Prostate gland (tissue), 2 donors: Measurements from ENCODE around the gene DPYD. TPM values are rescaled to one million over a fixed set of nuclear protein-coding genes. Genes with fewer than 3 reads are reported as not detected.

Source experiments
- DNase-seq: peaks from one replicate; pipeline ENCODE4 v3.0.0-alpha.2; 2019; ENCODE audit warnings: low spot score
- H3K27ac ChIP-seq, 2 donors: fragments of 200-600 bp; sonication (generic); 2 replicates each; pipeline ENCODE4 v1.5.1; 2017 to 2019
- H3K27me3 ChIP-seq: fragments of 200-600 bp; sonication (generic); replicated peaks from 2 replicates; pipeline ENCODE4 v1.5.1; 2019; ENCODE audit not compliant: insufficient read depth
- H3K36me3 ChIP-seq, 2 donors: fragments of 200-600 bp; sonication (generic); 1 replicate in 1 of 2; 2 replicates in 1 of 2; pipeline versions ENCODE4 v1.5.1 to v1.8.1; 2017 to 2019
- H3K4me1 ChIP-seq: fragments of 200-600 bp; sonication (generic); replicated peaks from 2 replicates; pipeline ENCODE4 v1.5.1; 2019
- H3K4me3 ChIP-seq, 2 donors: fragments of 200-600 bp; sonication (generic); 2 replicates each; pipeline ENCODE4 v1.5.1; 2017 to 2019
- H3K9me3 ChIP-seq: fragments of 200-600 bp; sonication (generic); 2 replicates; pipeline ENCODE4 v1.5.1; 2017
- CTCF ChIP-seq, 4 experiments: fragments of 200-600 bp in 2 of 4; fragments of 450-650 bp in 2 of 4; sonication (generic) in 2 of 4; IDR thresholded peaks; 1 replicate in 3 of 4; 2 replicates in 1 of 4; pipeline ENCODE4 v1.5.1; 2016 to 2019; ENCODE audit warnings: antibody characterized with exemption in 4 of 4, mild to moderate bottlenecking in 2 of 4, moderate library complexity in 2 of 4
- POLR2A ChIP-seq: fragments of 450-650 bp; IDR thresholded peaks from one replicate; pipeline ENCODE4 v1.6.1; 2016; ENCODE audit warnings: antibody characterized with exemption, mild to moderate bottlenecking
- POLR2AphosphoS5 ChIP-seq: sonication (generic); formaldehyde crosslinking; IDR thresholded peaks from one replicate; pipeline ENCODE4 v1.6.1; 2017; ENCODE audit warnings: antibody characterized with exemption
- WGBS: methylation state at CpG from one replicate; pipeline ENCODE4 v1.1.5; 2018; 5-methylcytosine and 5-hydroxymethylcytosine counted together
- intact Hi-C: fragments of 100-400 bp; cut with DNase I; formaldehyde crosslinking; loops from one replicate; pipeline ENCODE4 v1.14.2; 2022
- total RNA-seq, 2 donors: library from RNA; depleted of rRNA; stranded (reverse); fragments of >200 nt; gene quantifications; one replicate each; pipeline ENCODE4 v1.1.0, GENCODE V29; 2016

Gene DPYD
- total RNA-seq, 2 donors from 2014 or later: 18.2 to 19.7 TPM

DNA sequence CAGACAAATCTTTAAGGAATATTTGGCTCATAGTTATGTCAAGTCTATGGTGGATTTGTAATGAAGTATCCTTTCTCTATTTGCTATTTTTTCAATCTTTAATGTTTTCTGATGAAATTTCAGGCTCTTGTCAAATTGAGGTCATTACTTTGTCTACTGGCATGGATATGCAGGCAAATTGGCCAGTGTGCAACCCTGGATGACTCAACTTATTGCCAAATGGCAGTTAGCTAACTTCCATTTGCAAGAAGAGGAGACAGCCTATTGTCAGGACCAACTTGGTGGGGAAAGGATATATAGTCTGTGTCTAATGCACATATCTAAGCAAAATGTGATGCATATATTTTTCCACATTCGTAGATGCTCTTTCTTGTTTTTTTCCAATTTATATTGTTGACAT lies 668.8 kb downstream of the DPYD start:
- TF ChIP-seq POLR2A: no peak
- TF ChIP-seq CTCF (IDR thresholded peaks at IDR 0.05): no peak
- TF ChIP-seq POLR2AphosphoS5: no peak
- H3K36me3 ChIP-seq: no peaks in the 10 kb centered on the region
- DNase-seq: no peak

DNA sequence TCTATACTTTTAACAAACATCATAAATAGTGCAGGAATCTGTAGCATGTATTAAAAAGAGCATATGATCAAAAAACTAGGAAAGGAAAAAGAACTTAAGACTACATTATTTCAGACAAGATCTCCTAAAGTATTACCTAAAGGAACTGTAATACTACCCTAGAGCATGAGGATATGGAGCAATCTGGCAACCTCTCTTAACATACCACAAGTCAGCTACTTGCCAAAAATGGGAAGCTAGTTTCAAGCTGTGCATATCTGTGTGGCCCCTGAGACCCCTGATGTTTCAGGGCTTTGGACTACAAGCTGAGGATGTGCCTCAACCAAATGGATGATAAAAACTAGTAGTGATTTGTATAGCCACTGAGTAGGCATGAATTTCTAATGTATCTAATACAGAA lies 673.6 kb downstream of the DPYD start:
- no peaks in the 10 kb centered on the region for H3K27me3 ChIP-seq
- intact Hi-C loops: no loop called here
- H3K36me3 ChIP-seq: no peaks in the 10 kb centered on the region
- DNase-seq: no peak
- TF ChIP-seq POLR2A (no peak), POLR2AphosphoS5 (no peak), CTCF (IDR thresholded peaks at IDR 0.05) (no peak)
- no peak overlapping the region for H3K4me3 ChIP-seq
- no peaks in the 10 kb centered on the region for H3K9me3 ChIP-seq
- H3K4me1 ChIP-seq: no peaks in the 10 kb centered on the region
- H3K27ac ChIP-seq: no peak overlapping the region

More for the DNA sequence above, 668.8 kb downstream of the DPYD start:
- no peak overlapping the region for H3K27ac ChIP-seq
- 97% methylated on average over 1 of the region's 1 CpG for WGBS
- intact Hi-C loops: no loop called here
- H3K4me1 ChIP-seq: no peaks in the 10 kb centered on the region
- H3K27me3 ChIP-seq: no peaks in the 10 kb centered on the region
- no peaks in the 10 kb centered on the region for H3K9me3 ChIP-seq
- H3K4me3 ChIP-seq: no peak overlapping the region

GRCh38 chr1:97245682-97246081 lies 675.2 kb downstream of the DPYD start:
- TF ChIP-seq CTCF (IDR thresholded peaks at IDR 0.05): no peak
- no peak for TF ChIP-seq POLR2AphosphoS5
- TF ChIP-seq POLR2A: no peak
- DNase-seq: no peak
- H3K27ac ChIP-seq: no peak overlapping the region
- no peaks in the 10 kb centered on the region for H3K27me3 ChIP-seq
- H3K4me1 ChIP-seq: no peaks in the 10 kb centered on the region
- intact Hi-C loops: no loop called here
- H3K36me3 ChIP-seq: no peaks in the 10 kb centered on the region
- no peak overlapping the region for H3K4me3 ChIP-seq
- H3K9me3 ChIP-seq: no peaks in the 10 kb centered on the region
- 71% methylated on average over 1 of the region's 1 CpG for WGBS

GRCh38 chr1:97245026-97245425 lies 675.8 kb downstream of the DPYD start:
- no peaks in the 10 kb centered on the region for H3K27me3 ChIP-seq
- no peak overlapping the region for H3K4me3 ChIP-seq
- DNase-seq: no peak
- no peaks in the 10 kb centered on the region for H3K4me1 ChIP-seq
- no peaks in the 10 kb centered on the region for H3K9me3 ChIP-seq
- no peaks in the 10 kb centered on the region for H3K36me3 ChIP-seq
- TF ChIP-seq CTCF (IDR thresholded peaks at IDR 0.05) (no peak), POLR2A (no peak), POLR2AphosphoS5 (no peak)
- WGBS: 77% methylated on average over 4 of the region's 4 CpGs
- no peak overlapping the region for H3K27ac ChIP-seq
- intact Hi-C loops: no loop called here

- H3K27ac ChIP-seq: no peak overlapping the region
- TF ChIP-seq CTCF (IDR thresholded peaks at IDR 0.05) (peak in 3 of 4 experiments; percentile 39 to 49 (median 45)), POLR2A (no peak)
- H3K4me3 ChIP-seq: no peak overlapping the region
- DNase-seq: no peak
- no peaks in the 10 kb centered on the region for H3K9me3 ChIP-seq
- H3K4me1 ChIP-seq: no peaks in the 10 kb centered on the region
- H3K36me3 ChIP-seq: no peaks in the 10 kb centered on the region
- intact Hi-C loops: no loop called here
- 92% methylated on average over 2 of the region's 2 CpGs for WGBS
- no peaks in the 10 kb centered on the region for H3K27me3 ChIP-seq
These were observed 676.8 kb downstream of the DPYD start for GRCh38 chr1:97243973-97244560.
